SH-SY5Y (cell line): ENCODE data around the gene TOB1.

Source experiments
- GATA2 ChIP-seq: IDR thresholded peaks from 2 replicates; pipeline ENCODE4 v1.6.1; 2011; ENCODE audit warnings: mild to moderate bottlenecking, low read depth, low read length
- GATA3 ChIP-seq: IDR thresholded peaks from 2 replicates; pipeline ENCODE4 v1.6.1; 2011; ENCODE audit warnings: low read depth, mild to moderate bottlenecking, low read length, moderate library complexity

DNA sequence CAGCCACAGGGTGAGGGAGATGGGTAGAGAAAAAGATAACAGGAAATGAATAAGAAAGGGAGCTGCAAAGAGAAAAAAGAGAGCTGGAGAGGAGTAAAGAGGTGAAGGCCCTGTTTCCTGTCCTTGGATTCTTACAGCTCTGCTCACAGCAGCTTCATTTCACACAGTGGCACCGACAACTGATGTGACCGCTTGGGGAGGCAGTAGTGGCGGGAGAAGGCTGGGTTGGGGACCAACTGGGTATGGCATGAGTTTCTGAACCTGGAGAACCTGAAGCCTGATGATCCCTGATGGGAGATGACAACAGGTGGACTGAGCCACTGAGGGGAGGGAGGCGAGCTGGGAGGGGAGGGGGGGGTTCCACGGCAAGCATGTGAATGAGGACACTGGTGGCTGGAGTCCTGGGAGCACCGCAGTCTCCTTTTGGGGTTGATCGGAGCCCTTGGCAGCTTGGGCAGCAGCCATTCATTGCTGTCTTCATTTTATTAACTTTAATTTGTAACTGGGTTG lies 34.3 kb upstream of the TOB1 start:
- TF ChIP-seq GATA3 (no peak), GATA2 (no peak)
